Pulmonary artery endothelial cell (primary cell): ENCODE results near the gene USP3. TPM values are rescaled to one million over a fixed set of nuclear protein-coding genes. Genes with fewer than 3 reads are reported as not detected.

Source experiments
- DNase-seq: peaks from one replicate; pipeline ENCODE4 v3.0.0-alpha.2; 2011; ENCODE audit warnings: low read depth, low spot score
- total RNA-seq: library from RNA; depleted of rRNA; stranded (reverse); fragments of >200 nt; gene quantifications from 2 replicates; pipeline ENCODE4 v1.2.3, GENCODE V29; 2014

Gene USP3
- total RNA-seq, 1 donor from 2014 or later = 46.0 TPM

- no peak for DNase-seq
These were observed 34.5 kb downstream of the USP3 start for GRCh38 chr15:63538876-63539275.

GRCh38 chr15:63539521-63539920 is 35.1 kb downstream of the USP3 start:
- DNase-seq = no peak

- DNase-seq = no peak
These were observed 35.6 kb downstream of the USP3 start for GRCh38 chr15:63539998-63540397.

- no peak for DNase-seq
These were observed 36.1 kb downstream of the USP3 start for GRCh38 chr15:63540449-63540848.

DNA sequence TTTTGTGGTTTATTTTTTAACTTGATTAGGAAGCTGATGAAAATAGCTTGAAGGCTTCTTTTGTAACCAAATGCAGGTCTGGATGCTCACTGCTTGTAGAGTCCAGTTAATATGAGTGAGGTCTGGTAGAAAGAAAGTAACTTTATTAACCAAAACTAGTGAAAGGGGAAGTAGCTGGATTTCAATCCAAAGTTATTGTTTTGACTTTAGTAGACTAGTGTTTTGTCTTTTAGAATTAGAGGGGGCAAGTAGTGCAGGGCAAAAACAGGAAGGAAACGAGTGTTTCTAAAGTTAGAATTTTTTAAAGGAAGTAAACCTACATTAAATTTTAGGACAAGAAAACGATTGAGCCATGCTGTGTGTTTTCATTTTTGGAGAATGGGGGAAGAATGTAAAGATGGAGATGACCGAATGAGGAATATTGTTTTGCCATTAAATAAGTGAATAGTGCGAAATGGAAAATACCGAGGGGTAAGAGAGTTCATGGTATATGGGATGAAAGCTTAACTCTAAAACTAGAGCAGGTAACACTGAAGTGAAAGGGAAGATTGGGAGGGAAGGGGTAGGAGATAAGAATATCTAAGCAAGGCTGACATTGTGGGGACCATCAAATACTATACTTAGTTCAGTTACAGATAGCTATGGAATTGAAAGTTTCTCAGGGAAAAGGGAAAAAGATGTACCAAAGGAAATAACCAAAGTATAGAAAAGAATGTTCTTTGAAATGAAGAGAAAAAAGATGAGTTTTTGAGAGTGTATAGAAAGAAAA is 40.0 kb downstream of the USP3 start:
- no peak for DNase-seq

DNA sequence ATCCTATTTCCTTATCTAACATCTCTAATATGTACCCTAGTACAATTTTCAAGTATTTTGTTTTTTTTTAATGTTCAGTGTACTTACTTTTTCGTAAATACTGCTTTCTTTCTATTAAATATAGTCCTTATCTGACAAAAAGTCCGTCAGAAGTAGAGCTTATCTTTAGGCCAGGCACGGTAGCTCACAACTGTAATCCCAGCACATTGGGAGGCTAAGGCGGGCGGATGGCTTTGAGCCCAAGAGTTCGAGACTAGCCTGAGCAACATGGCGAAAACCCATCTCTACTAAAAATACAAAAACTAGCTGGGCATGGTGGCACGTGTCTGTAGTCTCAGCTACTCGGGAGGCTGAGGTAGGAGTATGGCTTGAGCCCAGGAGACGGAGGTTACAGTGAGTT is 41.1 kb downstream of the USP3 start:
- DNase-seq = no peak

GRCh38 chr15:63551400-63551799 is 47.0 kb downstream of the USP3 start:
- no peak for DNase-seq

- DNase-seq = peak; percentile 66
These were observed 49.0 kb downstream of the USP3 start for GRCh38 chr15:63553388-63553791.

- DNase-seq = no peak
These were observed 50.0 kb downstream of the USP3 start for GRCh38 chr15:63554337-63554927.

DNA sequence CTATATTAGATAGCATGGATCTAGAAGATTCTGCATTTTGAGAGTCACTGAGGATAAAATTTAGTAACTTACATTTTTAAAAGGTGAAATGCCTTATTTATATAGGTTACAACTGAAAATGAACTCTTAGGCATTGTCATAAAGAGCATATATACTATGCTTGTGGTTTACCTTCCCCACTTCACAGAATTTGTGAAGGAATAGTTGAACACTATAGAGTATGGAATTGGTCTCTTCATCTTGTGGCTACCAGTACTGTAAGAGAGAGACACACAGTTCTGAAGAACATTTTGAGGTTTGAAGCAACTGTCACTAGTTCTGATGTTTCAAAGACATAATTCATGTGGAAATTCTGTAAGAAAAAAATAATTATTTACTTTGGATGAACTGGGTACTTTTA is 51.1 kb downstream of the USP3 start:
- DNase-seq = no peak

DNA sequence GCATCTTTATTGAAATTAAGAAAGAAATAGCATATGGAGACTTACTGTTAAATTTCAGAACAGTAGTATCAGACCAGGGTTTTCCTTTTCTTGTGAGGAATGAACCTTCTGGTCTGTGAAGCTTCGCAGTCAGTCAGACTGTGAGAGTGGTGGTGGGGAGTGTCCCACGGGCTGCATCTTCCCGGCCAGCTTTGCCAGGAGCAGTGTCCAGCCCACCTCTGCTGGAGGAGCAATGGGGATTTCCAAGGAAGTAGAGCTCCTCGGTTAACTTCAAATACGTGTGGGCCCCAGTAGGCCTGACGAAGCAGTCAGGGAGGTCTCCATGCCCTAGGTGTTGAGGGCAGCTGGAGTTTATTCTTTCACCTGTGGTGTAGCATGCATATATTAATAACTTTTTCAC is 51.9 kb downstream of the USP3 start:
- DNase-seq = no peak

GRCh38 chr15:63556736-63557135 is 52.3 kb downstream of the USP3 start:
- no peak for DNase-seq

DNA sequence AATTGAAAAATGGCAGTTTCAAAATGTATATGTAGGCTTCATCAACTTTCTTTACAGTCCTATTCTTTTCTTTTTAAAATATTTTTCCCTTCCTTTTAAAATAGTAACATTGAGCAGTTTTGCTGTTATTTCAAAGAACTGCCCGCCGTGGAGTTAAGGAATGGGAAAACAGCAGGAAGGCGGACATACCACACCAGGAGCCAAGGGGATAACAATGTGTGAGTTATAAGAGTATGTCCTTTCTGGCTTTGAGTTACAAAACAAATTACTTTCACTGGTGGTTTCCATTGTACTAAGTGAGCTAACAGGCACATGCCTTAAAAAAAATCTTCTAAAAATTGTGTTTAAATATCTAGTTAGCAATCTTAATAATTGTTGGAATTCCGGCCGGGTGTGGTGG is 55.4 kb downstream of the USP3 start:
- no peak for DNase-seq

GRCh38 chr15:63560741-63561448 is 56.5 kb downstream of the USP3 start:
- DNase-seq = no peak

GRCh38 chr15:63564093-63564492 is 59.7 kb downstream of the USP3 start:
- DNase-seq = no peak

DNA sequence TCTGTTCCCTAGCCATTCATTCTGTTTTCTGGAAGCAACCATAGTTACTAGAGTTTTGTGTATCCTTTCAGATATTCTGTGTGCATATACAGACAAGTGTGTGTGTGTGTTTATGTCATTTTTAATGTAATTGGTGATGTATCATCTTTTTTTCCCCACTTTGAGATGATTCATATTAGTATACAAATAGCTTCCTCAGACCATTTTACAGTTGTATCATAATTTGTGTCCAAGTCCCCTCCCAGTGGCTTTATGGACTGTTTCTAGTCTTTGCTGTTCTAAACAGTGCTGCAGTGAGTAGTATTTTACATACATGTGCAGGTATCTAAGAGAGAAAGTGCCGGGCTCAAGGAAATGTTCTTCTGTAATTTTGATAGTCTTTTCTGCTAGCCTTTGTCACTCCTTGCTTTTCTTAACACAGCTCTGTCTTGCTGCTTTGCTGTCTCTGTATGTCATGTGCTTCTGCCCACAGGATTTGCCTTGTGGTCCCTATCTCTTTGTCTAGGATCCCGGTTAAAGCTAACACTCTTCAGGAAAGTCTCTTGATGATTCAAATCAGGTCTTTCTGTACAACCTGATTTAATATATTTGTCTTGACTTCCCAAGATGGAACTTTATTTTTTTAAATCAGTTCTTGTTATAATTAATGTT is 61.3 kb downstream of the USP3 start:
- no peak for DNase-seq

GRCh38 chr15:63572749-63573464 is 68.5 kb downstream of the USP3 start:
- no peak for DNase-seq

DNA sequence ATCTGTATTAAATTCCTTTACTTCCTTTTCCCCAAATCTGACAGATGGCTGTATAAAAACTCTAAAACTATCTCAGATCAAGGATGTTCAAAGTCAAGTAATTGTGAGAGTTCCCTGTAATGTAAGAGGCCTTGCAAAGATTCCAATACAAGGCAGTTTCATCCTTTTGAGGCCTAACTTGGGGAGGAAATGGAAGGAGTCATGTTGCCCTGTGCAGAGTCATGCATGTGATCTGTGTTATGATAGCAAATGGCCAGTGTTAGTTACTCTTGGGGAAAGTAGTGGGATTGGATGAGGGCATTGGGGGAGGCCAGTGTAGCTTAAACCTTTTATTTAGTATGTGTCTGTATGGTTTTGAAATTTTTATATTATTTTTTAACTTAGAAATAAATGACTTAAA is 69.1 kb downstream of the USP3 start:
- DNase-seq = no peak

GRCh38 chr15:63575312-63575711 is 70.9 kb downstream of the USP3 start:
- DNase-seq = no peak

- DNase-seq = no peak
These were observed 72.0 kb downstream of the USP3 start for GRCh38 chr15:63576441-63576840.

- DNase-seq = no peak
These were observed 77.8 kb downstream of the USP3 start for GRCh38 chr15:63582179-63582578.
